Measurements from ENCODE around the gene CCDC57.

- TF ChIP-seq POLR2G (IDR thresholded peaks at IDR 0.05; ENCODE audit: low read depth, low read length) (no peak), SREBF2 (CRISPR knock-in tag; IDR thresholded peaks at IDR 0.05) (no peak), POLR2A (conservative IDR thresholded peaks at IDR 0.05) (no peak), ZBTB1 (CRISPR knock-in tag; IDR thresholded peaks at IDR 0.05; ENCODE audit: borderline replicate concordance, low read depth) (no peak), TEAD4 (IDR thresholded peaks at IDR 0.05; ENCODE audit: low read length) (no peak), TEAD4 (CRISPR knock-in tag; IDR thresholded peaks at IDR 0.05; ENCODE audit: borderline replicate concordance) (no peak), ILK (tag; IDR thresholded peaks at IDR 0.05; ENCODE audit: borderline replicate concordance, low read depth) (no peak), KAT7 (CRISPR knock-in tag; IDR thresholded peaks at IDR 0.05; ENCODE audit: borderline replicate concordance) (no peak), BCOR (IDR thresholded peaks at IDR 0.05) (no peak)
Observed at GRCh38 chr17:82112181-82112913, 100.3 kb downstream of the CCDC57 start.
